GM23338 (cell line): ENCODE results near the gene GLRA1.

Experiments used
- CREB1 ChIP-seq: fragments of 250-450 bp; sonication (Bioruptor Pico); IDR thresholded peaks from 2 replicates; pipeline ENCODE4 v1.5.0; 2020; ENCODE audit warnings: low read depth, mild to moderate bottlenecking, moderate library complexity
- CTCF ChIP-seq, 2 experiments: fragments of 200-600 bp in 1 of 2; sonication (generic) in 1 of 2; conservative IDR thresholded peaks; 2 replicates each; pipeline versions ENCODE4 v1.5.1 to v1.6.1; 2016 to 2017; ENCODE audit warnings: antibody characterized with exemption in 2 of 2, low read depth in 2 of 2, mild to moderate bottlenecking in 2 of 2, moderate library complexity in 1 of 2
- ETS1 ChIP-seq: IDR thresholded peaks from 2 replicates; pipeline ENCODE4 v1.6.1; 2016; ENCODE audit warnings: antibody characterized with exemption
- EZH2 ChIP-seq: fragments of 200-600 bp; sonication (generic); IDR thresholded peaks from one replicate; pipeline ENCODE4 v1.8.0; 2017; ENCODE audit warnings: antibody characterized with exemption, mild to moderate bottlenecking, low read depth; ENCODE audit not compliant: unreplicated experiment
- EZH2phosphoT487 ChIP-seq: fragments of 200-600 bp; sonication (generic); IDR thresholded peaks from one replicate; pipeline ENCODE4 v1.8.1; 2018; ENCODE audit warnings: antibody characterized with exemption; ENCODE audit not compliant: unreplicated experiment
- JUNB ChIP-seq: IDR thresholded peaks from one replicate; pipeline ENCODE4 v1.6.1; 2016; ENCODE audit warnings: antibody characterized with exemption; ENCODE audit not compliant: unreplicated experiment
- NANOG ChIP-seq: IDR thresholded peaks from 2 replicates; pipeline ENCODE4 v1.6.1; 2016; ENCODE audit warnings: antibody characterized with exemption, borderline replicate concordance
- POLR2AphosphoS5 ChIP-seq: IDR thresholded peaks from 2 replicates; pipeline ENCODE4 v1.6.1; 2016; ENCODE audit warnings: antibody characterized with exemption, low read depth
- REST ChIP-seq: IDR thresholded peaks from one replicate; pipeline ENCODE4 v1.6.1; 2018; ENCODE audit warnings: antibody characterized with exemption; ENCODE audit not compliant: unreplicated experiment
- STAT1 ChIP-seq: IDR thresholded peaks from one replicate; pipeline ENCODE4 v1.6.1; 2016; ENCODE audit warnings: antibody characterized with exemption; ENCODE audit not compliant: unreplicated experiment
- ZNF114 ChIP-seq: fragments of 250-450 bp; sonication (Bioruptor Pico); IDR thresholded peaks from 2 replicates; pipeline ENCODE4 v1.5.0; 2020; ENCODE audit warnings: mild to moderate bottlenecking, moderate library complexity
- ZNF331 ChIP-seq: fragments of 250-450 bp; sonication (Bioruptor Pico); IDR thresholded peaks from 2 replicates; pipeline ENCODE4 v1.5.0; 2020; ENCODE audit warnings: low read depth, mild to moderate bottlenecking, moderate library complexity
- ZNF462 ChIP-seq: fragments of 250-450 bp; sonication (Bioruptor Pico); IDR thresholded peaks from 2 replicates; pipeline ENCODE4 v1.5.0; 2020; ENCODE audit warnings: mild to moderate bottlenecking, moderate library complexity

- no peak for TF ChIP-seq CTCF (conservative IDR thresholded peaks at IDR 0.05; ENCODE audit: low read depth in 2 of 2)
- TF ChIP-seq POLR2AphosphoS5, result no peak
- no peak for TF ChIP-seq EZH2phosphoT487
- no peak for TF ChIP-seq REST
- TF ChIP-seq ZNF331 (CRISPR knock-in tag), result no peak
- no peak for TF ChIP-seq EZH2
- no peak for TF ChIP-seq ZNF462 (CRISPR knock-in tag)
- no peak for TF ChIP-seq CREB1 (CRISPR knock-in tag)
- TF ChIP-seq ETS1, result no peak
- no peak for TF ChIP-seq STAT1
- TF ChIP-seq NANOG, result no peak
- no peak for TF ChIP-seq JUNB
- TF ChIP-seq ZNF114 (CRISPR knock-in tag), result no peak
These were observed 119.0 kb downstream of the GLRA1 start for GRCh38 chr5:151805414-151806223.
